GM12865 (cell line): ENCODE data around the gene CYP4F8.
"Not testable (repeated sequence)": the region's sequence is repeated elsewhere in the genome, so short reads cannot be mapped to it uniquely, and the experiment has no call there.

ENCODE experiments used
- DNase-seq: peaks from one replicate; pipeline ENCODE4 v3.0.0; 2010; ENCODE audit warnings: low read depth
- H3K4me3 ChIP-seq: 2 replicates; pipeline ENCODE4 v1.5.1; 2011; ENCODE audit warnings: mild to moderate bottlenecking, low read depth, low read length, control low read depth
- TF ChIP-seq, protein P1 (sequence below): IDR thresholded peaks from 2 replicates; pipeline ENCODE4 v1.5.1; 2011; ENCODE audit warnings: low read length, control low read depth, low read depth, inconsistent platforms; ENCODE audit not compliant: insufficient read depth; ENCODE audit errors: missing control alignments

The CYP4F8 gene

DNA sequence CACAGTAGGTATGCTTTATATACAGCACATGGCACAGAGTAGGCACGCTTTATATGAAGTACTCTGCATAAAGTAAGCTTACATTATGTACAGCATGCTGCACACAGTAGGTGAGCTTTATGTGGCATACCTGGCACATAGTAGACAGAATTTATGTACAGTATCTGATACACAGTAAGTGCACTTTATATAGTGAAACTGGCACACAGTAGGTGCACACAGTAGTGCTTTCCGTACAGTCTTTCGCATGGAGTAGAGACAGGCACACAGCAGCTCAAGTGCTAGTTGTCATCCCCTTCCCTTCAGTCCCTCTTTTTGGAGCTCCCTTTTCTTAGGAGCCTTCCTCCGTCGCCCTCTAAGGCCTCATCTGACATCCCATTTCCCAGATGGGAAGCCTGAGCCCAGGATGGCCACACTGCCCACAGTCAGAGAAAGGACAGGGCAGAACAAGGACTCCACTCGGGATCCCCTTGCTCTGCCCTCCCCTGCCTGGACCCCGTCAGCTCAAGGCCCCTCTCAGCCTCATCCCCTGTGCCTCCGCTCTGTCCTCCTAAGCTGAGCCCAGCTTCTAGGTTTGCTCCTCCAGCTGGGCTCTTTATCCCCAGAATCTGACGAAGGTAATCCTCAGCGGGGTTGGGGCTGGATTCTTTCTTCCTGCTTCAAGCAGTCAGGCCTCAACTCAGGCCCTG, 57.0 kb downstream of the CYP4F8 start:
- no peak for DNase-seq
- no peak overlapping the region for H3K4me3 ChIP-seq
- TF ChIP-seq, protein P1, sequence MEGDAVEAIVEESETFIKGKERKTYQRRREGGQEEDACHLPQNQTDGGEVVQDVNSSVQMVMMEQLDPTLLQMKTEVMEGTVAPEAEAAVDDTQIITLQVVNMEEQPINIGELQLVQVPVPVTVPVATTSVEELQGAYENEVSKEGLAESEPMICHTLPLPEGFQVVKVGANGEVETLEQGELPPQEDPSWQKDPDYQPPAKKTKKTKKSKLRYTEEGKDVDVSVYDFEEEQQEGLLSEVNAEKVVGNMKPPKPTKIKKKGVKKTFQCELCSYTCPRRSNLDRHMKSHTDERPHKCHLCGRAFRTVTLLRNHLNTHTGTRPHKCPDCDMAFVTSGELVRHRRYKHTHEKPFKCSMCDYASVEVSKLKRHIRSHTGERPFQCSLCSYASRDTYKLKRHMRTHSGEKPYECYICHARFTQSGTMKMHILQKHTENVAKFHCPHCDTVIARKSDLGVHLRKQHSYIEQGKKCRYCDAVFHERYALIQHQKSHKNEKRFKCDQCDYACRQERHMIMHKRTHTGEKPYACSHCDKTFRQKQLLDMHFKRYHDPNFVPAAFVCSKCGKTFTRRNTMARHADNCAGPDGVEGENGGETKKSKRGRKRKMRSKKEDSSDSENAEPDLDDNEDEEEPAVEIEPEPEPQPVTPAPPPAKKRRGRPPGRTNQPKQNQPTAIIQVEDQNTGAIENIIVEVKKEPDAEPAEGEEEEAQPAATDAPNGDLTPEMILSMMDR = no peak

DNA sequence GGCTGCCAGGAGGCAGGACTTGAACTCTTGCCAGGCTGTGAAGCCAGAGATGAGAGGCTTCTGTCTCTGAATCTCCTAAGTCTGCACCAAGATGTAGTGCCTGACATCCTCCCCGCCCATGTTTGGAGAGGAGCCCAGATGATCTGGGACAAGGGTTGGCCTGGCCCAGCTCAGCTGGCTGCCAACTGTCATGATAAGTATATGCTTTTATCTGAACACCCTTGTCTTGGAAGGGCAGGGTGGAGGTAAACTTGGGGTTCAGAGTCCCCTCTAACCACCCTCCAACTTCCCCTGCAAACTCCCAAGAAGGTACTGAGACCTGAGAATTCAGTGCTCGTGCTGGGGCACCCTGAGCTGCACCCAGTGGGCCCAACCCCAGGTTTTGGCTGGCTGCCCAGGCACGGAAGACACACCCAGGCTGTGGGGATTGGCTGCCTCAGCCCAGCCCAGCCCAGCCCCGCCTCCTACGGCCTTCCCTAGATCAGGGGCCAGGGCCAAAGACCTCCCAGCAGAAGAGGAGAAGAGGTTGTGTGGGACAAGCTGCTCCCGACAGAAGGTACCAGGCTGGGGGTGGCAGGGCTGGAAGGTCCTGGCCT, 57.7 kb downstream of the CYP4F8 start, which contains the start of gene CYP4F12:
Gene CYP4F12 (plus strand): TSS at position 508 of the 596 bp plus-strand sequence. CDS start 443 bp downstream, outside the sequence.
- no peak within 1 kb of the TSS for H3K4me3 ChIP-seq
- TF ChIP-seq, protein P1 = no peak
- DNase-seq = no peak

DNA sequence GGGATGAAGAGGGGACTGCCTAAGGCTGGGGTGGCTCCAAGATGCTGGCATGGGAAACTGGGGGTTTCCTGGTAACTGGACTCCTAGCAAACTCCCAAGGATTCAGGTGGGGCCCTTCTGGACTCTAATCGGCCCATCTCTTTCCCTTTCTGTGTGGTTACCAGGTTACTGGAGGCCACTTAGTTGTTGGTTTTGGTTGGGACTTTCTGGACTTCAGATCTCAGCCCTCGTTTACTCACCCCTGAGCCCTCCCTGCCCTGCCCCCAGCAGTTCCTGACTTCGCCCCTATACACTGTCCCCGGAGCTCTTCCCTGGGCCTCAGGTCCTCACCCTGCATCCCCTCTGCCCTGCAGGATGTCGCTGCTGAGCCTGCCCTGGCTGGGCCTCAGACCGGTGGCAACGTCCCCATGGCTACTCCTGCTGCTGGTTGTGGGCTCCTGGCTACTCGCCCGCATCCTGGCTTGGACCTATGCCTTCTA, 58.2 kb downstream of the CYP4F8 start:
- no peak for DNase-seq
- H3K4me3 ChIP-seq = no peak overlapping the region
- TF ChIP-seq, protein P1 = no peak

DNA sequence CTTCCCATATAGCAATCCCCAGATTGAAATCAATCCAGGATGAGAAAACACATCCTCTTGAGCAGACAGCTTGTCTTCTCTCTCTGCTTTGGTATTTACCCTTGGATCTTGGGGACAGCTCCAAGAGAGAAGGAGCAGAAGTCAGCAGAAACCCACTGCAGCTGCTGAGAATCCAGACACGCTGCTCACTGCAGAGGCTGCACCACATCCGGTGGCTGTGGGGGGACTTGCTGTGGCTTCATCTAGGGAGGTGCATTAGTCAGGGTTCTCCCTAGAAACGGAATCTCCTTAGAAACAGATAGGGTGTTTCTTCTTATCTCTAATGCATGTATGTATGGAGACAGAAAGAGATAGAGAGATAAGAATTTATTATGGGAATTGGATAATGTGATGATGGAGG, 60.5 kb downstream of the CYP4F8 start:
- no peak overlapping the region for H3K4me3 ChIP-seq

DNA sequence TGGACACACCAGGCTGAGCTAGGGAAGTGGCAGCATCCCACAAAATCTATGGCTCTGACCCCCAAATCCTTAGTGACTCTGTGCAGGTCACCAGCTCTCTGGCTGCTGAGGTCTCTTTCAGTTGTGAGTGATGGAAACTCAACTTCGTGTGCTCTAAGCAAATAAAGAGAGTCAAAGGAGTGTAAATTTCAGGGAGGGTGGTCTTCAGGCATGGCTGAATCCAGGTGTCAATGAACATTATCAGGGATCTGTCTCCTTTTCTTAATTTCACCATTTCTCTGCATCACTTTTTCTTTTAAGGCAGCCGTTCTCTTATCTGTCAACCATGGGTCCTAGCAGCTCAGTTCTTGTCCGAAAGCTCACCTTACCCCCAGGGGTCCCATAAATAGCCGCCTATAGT, 64.1 kb downstream of the CYP4F8 start:
- TF ChIP-seq, protein P1 = no peak
- no peak overlapping the region for H3K4me3 ChIP-seq
- DNase-seq = no peak

More for the DNA sequence above, 60.5 kb downstream of the CYP4F8 start:
- DNase-seq = peak; percentile 5
- TF ChIP-seq, protein P1 = no peak

DNA sequence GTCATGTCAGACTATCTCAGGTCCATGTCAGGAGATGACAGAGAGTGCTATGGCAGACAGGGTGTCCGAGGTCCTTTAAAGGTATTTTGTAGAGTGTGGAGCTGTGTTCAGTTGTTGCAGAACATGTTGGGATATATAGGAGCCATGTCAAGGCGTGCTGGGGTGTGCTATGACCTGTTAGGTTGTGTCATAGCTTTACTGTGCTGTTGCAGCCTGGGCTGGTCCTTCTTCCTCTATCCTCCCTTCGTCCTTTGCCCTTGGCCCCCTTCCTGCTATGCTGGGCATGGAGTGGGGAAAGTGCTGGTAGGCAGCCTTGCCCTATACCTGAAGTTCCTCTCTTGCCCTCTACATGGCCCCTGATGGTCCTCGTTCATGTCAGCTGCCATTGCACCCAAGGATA, 64.8 kb downstream of the CYP4F8 start:
- not testable (repeated sequence) for H3K4me3 ChIP-seq, DNase-seq
